AG04449 (cell line): ENCODE data around the gene MATCAP1.

Experiments used
- CTCF ChIA-PET: fragments of 350-600 bp; formaldehyde crosslinking; extraction: SDS; loops from one replicate; lab custom pipeline; 2021; ENCODE audit warnings: antibody characterized with exemption; lab: Yijun Ruan, JAX
- POLR2A ChIA-PET: fragments of 400-600, 350-600 bp; formaldehyde crosslinking; extraction: SDS; loops from one replicate; lab custom pipeline; 2020; ENCODE audit warnings: antibody characterized with exemption, inconsistent platforms; lab: Yijun Ruan, JAX
- DNase-seq: peaks from one replicate; pipeline ENCODE4 v3.0.0-alpha.2; 2010; ENCODE audit warnings: low read depth, low spot score
- H3K4me3 ChIP-seq: 2 replicates; pipeline ENCODE4 v1.5.1; 2011; ENCODE audit warnings: low read depth, mild to moderate bottlenecking, control low read depth, low read length
- TF ChIP-seq, protein P1 (sequence below): IDR thresholded peaks from one replicate; pipeline ENCODE4 v1.5.1; 2011; ENCODE audit warnings: mild to moderate bottlenecking, moderate library complexity, low read length, control low read depth, inconsistent platforms; ENCODE audit not compliant: insufficient read depth; ENCODE audit errors: missing control alignments

The MATCAP1 gene

DNA sequence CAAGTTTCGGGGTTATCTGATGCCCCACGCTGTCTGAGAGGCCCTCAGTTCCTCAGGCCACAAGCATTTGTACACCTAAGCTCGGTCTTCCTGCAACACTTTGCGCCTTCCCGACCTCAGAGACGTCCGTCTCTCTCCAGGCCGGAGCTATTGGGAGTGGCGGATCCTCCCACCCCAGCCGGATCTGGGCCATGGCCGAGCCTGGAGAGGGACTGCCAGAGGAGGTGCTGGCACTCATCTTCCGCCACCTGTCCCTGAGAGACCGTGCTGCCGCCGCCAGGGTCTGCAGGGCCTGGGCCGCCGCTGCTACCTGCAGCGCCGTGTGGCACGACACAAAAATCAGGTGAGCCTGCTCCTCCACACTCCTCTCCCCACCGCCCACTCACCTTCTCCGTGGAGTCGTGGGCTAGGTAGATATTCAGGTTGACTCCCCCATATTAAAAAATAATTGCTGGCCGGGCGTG, 22.1 kb downstream of the MATCAP1 start:
- TF ChIP-seq, protein P1, sequence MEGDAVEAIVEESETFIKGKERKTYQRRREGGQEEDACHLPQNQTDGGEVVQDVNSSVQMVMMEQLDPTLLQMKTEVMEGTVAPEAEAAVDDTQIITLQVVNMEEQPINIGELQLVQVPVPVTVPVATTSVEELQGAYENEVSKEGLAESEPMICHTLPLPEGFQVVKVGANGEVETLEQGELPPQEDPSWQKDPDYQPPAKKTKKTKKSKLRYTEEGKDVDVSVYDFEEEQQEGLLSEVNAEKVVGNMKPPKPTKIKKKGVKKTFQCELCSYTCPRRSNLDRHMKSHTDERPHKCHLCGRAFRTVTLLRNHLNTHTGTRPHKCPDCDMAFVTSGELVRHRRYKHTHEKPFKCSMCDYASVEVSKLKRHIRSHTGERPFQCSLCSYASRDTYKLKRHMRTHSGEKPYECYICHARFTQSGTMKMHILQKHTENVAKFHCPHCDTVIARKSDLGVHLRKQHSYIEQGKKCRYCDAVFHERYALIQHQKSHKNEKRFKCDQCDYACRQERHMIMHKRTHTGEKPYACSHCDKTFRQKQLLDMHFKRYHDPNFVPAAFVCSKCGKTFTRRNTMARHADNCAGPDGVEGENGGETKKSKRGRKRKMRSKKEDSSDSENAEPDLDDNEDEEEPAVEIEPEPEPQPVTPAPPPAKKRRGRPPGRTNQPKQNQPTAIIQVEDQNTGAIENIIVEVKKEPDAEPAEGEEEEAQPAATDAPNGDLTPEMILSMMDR, result no peak
- ChIA-PET CTCF (interaction anchor here (1.0 to 13.2 kb wide), 10 partner anchors 12 to 266 kb away, joined by 3 to 241 read pairs (median 6); partner anchors contain the start of genes CES3 and MATCAP1), POLR2A (interaction anchor here (0.7 kb wide), 1 partner anchor 20 kb away, joined by 8 read pairs; no protein-coding TSS in a partner anchor)
- no peak for DNase-seq
- peak overlapping the region; percentile 15; the same call in 1 of the 2 replicates for H3K4me3 ChIP-seq

DNA sequence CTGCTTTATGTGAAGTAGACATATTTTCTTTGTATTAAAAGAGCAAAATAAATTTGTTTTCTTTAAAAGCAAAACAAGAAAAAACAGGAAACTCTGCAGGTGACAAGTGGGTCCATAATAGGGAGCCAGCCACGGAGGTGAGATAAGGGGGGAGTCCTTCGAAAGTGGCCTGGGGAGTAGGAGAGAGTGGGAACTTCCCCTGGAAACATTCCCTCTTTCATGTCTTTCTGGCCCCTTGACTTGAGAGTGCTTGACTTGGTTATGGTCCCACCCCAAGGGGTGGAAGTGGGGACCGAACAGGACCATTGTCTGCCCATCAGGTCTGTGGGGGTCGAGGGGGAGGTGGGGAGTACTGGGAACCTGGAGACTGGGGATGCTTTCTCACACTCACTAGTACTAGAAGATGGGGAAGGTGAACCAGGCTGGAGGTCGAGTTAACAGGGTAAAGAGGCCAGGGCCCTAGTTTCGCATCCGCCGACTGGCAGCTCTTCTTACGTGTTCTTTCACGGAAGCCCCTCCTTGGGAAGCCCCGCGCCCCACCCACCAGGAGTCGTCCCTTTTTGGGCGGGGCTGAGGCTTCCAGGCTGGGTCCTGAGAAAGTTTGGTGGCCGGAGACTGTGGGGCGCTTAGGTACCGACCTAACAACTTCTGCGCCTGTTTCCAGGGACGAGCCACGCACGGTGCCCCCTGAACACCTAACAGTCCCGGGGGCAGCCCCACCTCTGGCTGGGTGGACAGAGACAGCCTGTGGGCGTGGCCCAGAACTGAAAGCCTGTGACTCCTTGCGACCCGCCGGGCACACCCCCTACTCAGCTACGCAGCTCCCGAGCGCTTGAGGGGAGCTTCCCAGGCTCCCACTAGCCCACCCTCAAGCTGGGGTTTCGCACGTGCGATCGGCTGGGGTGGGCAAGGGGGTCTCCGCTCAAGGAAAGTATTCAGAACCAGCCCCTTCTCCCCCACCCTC, 24.8 kb downstream of the MATCAP1 start:
- no peak for DNase-seq
- H3K4me3 ChIP-seq, result peak overlapping the region; percentile 93
- TF ChIP-seq, protein P1, result no peak
- ChIA-PET POLR2A (interaction anchor here (0.8 kb wide), 1 partner anchor 73 kb away, joined by 3 read pairs; no protein-coding TSS in a partner anchor), CTCF (interaction anchor here (1.0 to 13.2 kb wide), 14 partner anchors 8 to 200 kb away, joined by 3 to 241 read pairs (median 16); partner anchors contain the start of genes B3GNT9, CES3, MATCAP1 and NOL3)

DNA sequence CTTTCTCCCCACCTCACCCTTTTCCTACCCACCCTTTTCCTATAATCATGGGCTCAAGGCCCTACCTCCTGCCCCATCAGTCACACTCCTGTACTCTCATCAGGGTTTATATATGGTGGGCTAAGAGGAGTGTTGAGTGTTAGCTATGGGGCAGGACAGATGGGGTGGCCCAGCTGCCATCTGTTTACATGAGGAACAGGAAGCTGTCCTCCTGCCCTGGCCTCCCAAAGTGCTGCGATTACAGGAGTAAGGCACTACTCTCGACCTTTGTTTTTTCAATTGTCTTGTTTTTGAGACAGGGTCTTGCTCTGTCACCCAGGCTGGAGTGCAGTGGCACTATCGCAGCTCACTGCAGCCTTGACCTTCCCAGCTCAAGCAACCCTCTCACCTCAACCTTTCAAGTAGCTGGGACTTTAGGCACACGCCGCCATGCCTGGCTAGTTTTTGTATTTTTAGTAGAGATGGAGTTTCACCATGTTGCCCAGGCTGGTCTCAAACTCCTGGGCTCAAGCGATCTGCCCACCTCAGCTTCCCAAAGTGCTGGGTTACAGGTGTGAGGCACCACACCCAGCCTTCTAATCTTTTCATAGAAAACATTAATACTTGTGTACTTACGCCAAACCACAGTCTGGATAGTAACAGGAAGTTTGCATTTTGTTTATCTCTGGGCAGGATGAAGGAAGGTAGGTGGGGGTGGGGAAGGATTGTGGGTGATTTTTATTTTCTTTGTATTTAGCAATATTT, 25.7 kb downstream of the MATCAP1 start:
- no peak for DNase-seq
- ChIA-PET POLR2A (no interaction called here), CTCF (interaction anchor here (0.9 to 13.2 kb wide), 23 partner anchors 9 to 316 kb away, joined by 3 to 241 read pairs (median 6); partner anchors contain the start of genes CES3, MATCAP1 and NOL3)
- no peak overlapping the region for H3K4me3 ChIP-seq
- TF ChIP-seq, protein P1, result no peak

DNA sequence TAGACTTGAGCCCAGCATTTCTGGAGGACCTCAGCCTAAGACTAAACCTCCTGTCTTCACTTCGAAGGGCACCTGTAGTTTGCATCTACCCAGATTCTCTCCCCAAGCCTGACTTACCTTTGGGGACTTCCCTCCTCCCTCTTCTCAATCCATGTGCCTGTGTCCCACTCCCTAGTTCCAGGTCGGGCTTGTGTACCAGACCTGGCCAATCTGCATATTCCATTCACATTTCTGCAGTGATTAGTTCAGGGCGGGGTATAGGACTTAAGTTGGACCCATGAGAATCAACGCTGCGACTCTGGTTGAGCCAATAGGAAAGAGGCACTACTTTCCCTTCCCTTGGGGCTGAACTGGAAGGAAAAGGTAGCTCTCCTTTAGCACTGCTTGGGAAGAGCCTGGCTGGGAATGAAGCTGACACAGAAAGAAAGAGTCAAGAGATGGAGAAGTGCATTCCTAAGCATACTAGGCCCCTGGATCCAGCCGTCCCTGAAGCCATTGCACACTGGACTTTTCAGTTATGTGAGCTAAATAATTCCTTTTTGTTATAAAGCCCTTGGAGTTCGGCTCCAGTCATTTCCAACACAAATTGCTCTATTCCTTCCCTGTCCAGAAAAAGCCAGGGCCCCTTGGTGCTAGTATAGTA, 26.5 kb downstream of the MATCAP1 start:
- CTCF ChIA-PET, result interaction anchor here (0.7 to 13.2 kb wide), 24 partner anchors 8 to 317 kb away, joined by 3 to 241 read pairs (median 5); partner anchors contain the start of genes CBFB, CES3 and NOL3
- H3K4me3 ChIP-seq, result no peak overlapping the region
- POLR2A ChIA-PET, result no interaction called here
- DNase-seq, result no peak
- TF ChIP-seq, protein P1, result no peak

DNA sequence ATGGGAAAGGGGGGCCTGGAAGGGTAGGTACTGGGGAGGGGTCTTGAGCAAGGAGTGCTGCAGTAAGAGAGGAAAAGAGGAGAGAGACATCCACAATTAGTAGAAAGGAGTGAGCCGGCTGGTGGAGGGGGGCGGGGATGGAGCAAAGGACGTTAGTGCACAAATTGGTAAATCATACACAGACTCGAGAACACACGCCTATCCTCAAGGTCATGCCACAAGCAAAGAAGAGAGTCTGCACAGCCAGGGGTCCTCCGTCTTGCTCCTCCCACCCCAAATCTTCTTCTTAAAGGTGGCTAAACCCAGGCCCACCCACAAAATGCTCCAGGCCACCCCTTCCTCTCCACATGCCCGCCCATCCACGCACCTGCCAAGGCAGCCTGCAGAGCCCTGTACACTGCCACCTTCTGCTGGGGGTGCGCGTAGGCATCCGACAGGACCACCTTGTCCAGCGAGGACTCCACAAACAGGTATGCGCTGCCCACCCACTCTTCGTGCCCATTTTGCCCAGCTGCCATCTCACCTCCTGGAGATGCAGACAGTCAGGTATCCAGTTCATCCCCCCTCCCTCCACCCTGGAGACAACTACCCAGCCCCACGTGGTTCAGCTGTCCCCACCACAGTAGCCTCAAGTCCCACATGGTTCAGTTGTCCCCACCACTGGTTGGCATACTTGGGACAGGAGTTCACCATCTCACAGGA, 27.5 kb downstream of the MATCAP1 start:
- CTCF ChIA-PET, result interaction anchor here (0.7 to 13.2 kb wide), 30 partner anchors 11 to 318 kb away, joined by 3 to 241 read pairs (median 8); partner anchors contain the start of genes CBFB, CES3, EXOC3L1 and HSF4
- DNase-seq, result no peak
- TF ChIP-seq, protein P1, result no peak
- no peak overlapping the region for H3K4me3 ChIP-seq
- POLR2A ChIA-PET, result no interaction called here
